Fibroblast of peridontal ligament (primary cell): ENCODE measurements around the gene C12orf57.

Experiments
- DNase-seq: peaks from one replicate; pipeline ENCODE4 v3.0.0-alpha.2; 2010; ENCODE audit errors: extremely low read depth

C12orf57 gene

GRCh38 chr12:6917491-6918231 is 26.2 kb upstream of the C12orf57 start:
- DNase-seq, result no peak

DNA sequence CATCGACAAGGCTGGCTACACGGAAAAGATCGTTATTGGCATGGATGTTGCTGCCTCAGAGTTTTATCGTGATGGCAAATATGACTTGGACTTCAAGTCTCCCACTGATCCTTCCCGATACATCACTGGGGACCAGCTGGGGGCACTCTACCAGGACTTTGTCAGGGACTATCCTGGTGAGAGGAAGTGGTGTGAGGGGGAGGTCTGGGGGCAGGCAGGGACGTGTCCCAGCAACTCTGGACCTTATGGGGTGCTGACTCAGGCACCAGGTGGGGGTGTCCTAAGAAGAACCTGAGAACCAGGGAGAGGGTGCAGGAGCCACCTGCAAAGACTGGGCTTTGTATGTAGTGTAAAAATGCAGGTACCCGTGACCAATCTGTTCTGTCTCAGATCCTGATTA is 24.2 kb upstream of the C12orf57 start:
- DNase-seq, result no peak

DNA sequence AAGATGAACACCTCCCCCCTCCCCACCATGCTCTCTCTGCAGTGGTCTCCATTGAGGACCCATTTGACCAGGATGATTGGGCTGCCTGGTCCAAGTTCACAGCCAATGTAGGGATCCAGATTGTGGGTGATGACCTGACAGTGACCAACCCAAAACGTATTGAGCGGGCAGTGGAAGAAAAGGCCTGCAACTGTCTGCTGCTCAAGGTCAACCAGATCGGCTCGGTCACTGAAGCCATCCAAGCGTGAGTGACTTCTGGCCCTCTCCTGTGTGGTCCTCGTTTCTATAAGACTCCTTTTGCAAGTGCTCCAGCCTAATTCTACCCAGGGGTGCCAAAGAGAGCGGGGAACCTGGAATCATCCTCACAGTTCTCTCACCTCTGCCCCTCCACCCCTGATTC is 22.3 kb upstream of the C12orf57 start:
- DNase-seq, result no peak

GRCh38 chr12:6921996-6922946 is 21.6 kb upstream of the C12orf57 start:
- DNase-seq, result no peak

GRCh38 chr12:6923003-6923732 is 20.7 kb upstream of the C12orf57 start:
- no peak for DNase-seq

- DNase-seq, result no peak
Measured at GRCh38 chr12:6923851-6924250, 20.0 kb upstream of the C12orf57 start.

DNA sequence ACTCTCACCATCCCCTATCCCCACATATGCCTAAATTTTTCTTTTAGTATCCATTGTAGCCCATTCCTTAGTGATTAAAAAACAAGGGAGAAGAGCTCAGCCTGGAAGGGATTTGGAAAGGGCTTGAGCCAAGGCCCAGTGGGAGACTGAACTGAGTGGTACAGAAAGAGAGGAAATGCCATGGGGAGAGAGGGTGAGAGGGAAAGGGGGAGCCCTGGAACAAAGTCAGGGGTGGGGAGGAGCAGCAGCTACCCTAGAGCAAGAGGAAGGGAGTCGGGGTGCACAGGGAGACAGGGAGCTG is 18.6 kb upstream of the C12orf57 start:
- no peak for DNase-seq

GRCh38 chr12:6925540-6926279 is 18.1 kb upstream of the C12orf57 start:
- DNase-seq, result peak; percentile 92

DNA sequence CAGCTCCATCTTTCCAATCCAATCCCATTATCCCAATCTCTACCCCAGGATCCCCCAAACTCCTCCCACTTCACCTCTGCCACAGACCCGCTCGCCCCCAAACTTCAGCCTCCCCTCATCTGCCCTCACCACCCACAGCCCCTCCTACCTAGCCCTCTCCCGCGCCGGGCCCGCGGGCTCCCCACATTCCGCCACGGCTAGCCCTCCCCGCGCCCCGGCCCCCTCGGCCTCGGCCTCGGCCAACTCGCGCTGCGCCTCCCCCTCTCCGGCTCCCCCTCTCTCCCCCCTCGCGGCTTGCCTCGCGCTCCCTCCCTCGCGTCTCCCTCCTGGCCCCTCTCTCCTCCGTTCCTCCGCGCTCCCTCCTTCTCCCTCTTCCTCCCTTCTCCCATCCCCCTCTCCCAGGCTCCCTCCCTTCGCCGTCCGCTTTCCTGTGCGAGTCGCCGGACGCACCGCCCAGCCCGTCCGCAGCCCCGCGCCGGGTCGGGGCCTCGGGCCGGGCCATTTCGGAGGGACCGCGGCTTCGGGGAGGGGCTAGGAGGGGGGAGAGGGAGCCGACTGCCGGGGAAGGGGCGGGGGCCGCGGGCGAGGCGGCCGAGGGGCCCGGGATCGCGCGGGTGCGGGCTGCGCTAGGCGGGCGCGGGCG is 16.3 kb upstream of the C12orf57 start, which contains the start of gene ATN1:
TSS of gene ATN1 (plus strand) at position 581 of the 643 bp plus-strand sequence. CDS start 6,043 bp downstream, outside the sequence.
- peak; percentile 80 for DNase-seq

- DNase-seq, result no peak
Measured at GRCh38 chr12:6928022-6928702, 15.7 kb upstream of the C12orf57 start.

GRCh38 chr12:6928703-6929407 is 15.0 kb upstream of the C12orf57 start:
- DNase-seq, result no peak

DNA sequence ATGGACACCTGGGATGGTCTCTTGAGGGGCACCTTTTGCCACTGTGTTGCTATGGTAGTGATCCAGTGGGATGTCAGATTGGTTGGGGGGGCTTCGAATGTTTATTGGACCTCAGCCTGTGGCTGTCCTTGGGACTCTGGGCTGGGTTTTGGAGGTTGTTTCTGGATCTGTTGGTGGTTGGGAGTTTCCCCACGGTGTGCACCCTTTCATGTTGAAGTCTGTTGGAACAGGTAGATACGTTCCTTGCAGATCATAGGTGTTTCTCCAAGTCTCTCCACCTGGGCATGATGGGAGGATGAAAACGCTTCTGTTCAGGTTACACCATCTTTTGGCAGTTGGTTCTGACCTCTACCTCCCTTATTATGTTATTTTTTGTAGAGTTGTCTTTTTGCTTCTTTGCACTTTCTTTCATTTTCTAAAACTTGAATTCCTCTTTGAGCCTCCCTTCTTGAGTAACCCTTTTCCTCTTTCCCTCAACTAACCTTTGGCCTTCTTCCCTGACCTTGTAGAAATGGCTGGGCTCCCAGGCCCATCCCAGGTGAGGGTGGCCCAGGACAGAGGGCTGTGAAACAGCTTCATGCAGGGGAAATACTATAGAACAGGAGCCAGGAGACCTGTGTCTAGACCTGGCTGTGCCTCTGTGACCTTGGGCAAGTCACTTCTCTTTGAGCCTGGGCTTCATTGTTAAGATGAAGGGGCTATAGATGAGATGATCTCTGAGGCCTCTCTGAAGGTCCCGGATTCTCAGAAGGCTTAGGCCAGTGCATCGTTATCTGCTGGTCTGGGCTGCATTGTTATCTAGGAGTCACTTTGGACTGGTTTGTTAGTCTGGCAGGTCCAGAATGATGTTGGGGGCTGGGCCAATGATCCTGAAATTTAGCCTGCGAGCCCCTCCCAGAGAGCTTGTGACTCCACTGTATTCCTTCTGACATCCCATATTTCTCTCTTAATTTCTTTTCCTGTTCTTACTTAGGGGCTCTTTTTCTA is 14.1 kb upstream of the C12orf57 start:
- DNase-seq, result no peak

DNA sequence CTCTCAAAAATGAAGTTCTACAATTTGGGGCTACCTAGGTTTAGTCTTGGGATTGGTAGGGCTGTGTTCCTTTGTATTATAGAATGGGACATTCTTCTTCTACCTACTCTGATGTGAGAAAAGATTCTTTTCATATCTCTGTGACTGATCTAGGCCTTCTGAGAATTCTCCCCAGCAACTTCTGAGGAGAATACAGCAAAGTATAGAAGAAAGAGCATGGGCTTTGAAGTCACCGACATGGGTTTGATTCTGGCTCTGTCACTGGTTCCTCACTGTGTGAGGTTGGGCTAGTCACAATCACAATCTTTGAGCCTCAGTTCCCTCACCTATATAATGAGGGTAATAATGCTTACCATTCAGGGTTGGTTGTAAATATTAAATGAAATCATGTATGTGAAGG is 11.1 kb upstream of the C12orf57 start:
- no peak for DNase-seq

GRCh38 chr12:6934110-6934509 is 9.7 kb upstream of the C12orf57 start:
- DNase-seq, result no peak

DNA sequence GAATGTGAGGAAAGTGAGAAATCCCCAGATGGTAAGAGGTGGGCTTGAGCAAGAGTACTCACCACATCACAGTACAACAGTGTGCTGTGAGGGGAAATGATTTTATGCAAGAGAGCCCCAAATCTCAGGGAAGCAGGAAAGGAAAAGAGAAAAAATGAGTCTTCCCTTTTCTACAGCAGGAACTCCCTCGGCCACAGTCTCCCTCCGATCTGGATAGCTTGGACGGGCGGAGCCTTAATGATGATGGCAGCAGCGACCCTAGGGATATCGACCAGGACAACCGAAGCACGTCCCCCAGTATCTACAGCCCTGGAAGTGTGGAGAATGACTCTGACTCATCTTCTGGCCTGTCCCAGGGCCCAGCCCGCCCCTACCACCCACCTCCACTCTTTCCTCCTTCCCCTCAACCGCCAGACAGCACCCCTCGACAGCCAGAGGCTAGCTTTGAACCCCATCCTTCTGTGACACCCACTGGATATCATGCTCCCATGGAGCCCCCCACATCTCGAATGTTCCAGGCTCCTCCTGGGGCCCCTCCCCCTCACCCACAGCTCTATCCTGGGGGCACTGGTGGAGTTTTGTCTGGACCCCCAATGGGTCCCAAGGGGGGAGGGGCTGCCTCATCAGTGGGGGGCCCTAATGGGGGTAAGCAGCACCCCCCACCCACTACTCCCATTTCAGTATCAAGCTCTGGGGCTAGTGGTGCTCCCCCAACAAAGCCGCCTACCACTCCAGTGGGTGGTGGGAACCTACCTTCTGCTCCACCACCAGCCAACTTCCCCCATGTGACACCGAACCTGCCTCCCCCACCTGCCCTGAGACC is 8.2 kb upstream of the C12orf57 start:
- peak; percentile 31 for DNase-seq

- no peak for DNase-seq
Measured at GRCh38 chr12:6936194-6936635, 7.6 kb upstream of the C12orf57 start.

DNA sequence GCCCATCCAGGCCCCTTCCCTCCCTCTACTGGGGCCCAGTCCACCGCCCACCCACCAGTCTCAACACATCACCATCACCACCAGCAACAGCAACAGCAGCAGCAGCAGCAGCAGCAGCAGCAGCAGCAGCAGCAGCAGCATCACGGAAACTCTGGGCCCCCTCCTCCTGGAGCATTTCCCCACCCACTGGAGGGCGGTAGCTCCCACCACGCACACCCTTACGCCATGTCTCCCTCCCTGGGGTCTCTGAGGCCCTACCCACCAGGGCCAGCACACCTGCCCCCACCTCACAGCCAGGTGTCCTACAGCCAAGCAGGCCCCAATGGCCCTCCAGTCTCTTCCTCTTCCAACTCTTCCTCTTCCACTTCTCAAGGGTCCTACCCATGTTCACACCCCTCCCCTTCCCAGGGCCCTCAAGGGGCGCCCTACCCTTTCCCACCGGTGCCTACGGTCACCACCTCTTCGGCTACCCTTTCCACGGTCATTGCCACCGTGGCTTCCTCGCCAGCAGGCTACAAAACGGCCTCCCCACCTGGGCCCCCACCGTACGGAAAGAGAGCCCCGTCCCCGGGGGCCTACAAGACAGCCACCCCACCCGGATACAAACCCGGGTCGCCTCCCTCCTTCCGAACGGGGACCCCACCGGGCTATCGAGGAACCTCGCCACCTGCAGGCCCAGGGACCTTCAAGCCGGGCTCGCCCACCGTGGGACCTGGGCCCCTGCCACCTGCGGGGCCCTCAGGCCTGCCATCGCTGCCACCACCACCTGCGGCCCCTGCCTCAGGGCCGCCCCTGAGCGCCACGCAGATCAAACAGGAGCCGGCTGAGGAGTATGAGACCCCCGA is 7.0 kb upstream of the C12orf57 start:
- DNase-seq, result no peak
